ENCODE results near the gene LMF2.

DNA sequence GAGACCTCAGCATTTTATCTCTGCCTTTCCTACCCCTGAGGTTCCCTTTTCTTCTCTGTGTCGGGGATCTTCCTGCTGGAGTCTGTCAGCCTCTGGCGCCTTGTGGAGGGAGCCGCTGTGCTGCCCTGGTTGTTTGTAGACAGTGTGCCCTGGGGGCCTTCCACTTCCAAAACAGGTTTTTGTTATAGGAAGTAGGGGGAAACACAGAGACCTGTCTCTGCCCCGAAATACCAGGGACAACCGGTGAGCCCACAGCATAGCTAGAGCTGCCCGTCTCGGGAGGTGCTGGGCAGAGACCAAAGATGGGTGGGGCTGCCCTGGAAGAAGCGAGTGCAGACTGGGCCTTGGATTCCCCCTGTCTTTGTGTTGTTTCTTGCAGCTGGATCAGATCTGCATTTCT is 8.6 kb upstream of the LMF2 start:
- TF ChIP-seq, protein P1, sequence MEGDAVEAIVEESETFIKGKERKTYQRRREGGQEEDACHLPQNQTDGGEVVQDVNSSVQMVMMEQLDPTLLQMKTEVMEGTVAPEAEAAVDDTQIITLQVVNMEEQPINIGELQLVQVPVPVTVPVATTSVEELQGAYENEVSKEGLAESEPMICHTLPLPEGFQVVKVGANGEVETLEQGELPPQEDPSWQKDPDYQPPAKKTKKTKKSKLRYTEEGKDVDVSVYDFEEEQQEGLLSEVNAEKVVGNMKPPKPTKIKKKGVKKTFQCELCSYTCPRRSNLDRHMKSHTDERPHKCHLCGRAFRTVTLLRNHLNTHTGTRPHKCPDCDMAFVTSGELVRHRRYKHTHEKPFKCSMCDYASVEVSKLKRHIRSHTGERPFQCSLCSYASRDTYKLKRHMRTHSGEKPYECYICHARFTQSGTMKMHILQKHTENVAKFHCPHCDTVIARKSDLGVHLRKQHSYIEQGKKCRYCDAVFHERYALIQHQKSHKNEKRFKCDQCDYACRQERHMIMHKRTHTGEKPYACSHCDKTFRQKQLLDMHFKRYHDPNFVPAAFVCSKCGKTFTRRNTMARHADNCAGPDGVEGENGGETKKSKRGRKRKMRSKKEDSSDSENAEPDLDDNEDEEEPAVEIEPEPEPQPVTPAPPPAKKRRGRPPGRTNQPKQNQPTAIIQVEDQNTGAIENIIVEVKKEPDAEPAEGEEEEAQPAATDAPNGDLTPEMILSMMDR (IDR thresholded peaks at IDR 0.05), result no peak
- TF ChIP-seq POLR2A (IDR thresholded peaks at IDR 0.05), result no peak

Measured in uterus (tissue), 2 donors.